Globus pallidus (tissue), 1 donor: ENCODE data around the gene CSNK1A1.
"Not testable (repeated sequence)": the region's sequence is repeated elsewhere in the genome, so short reads cannot be mapped to it uniquely, and the experiment has no call there.

Source experiments
- DNase-seq: peaks from one replicate; pipeline ENCODE4 v3.0.0-alpha.2; 2015; ENCODE audit warnings: low spot score

Gene CSNK1A1

DNA sequence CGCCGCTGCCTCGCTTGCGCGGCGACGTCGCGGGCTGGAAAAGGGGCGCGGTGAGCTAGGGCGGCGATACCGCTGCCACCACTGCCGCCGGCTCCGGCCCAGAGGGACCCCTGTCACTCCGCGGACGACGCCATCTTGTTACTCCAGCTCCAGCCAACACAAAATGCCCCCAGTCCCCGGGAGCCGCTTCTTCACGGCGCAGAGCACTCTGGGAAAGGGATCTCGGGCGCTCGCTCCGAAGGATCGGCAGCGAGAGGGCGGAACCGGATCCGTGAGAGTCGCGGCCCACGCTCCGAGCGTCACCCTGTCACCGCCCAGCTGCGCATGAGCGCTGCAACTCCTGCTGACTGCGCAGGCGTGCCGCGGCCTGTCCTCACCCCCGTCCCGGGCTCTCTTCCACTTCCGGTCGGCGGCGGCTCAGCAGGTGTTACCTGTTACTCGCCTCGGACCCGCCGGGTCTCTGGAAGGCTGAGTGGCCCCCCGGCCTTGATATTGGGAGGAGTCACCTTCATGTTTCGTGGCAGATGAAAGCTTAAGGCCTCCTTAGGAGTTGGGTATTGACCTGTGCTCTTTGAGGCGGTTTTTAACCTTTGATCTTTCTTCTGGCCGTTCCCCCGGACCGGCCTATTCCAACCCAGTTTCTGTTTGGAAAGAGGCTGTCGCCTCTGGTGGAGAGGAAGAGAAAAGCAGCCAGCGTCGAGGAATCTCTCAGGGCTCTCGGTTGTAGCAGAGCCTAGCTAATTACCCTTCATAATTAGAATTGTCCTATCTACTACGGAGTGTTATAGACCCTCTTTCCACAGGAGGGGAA is at the start of gene CSNK1A1:
TSS of gene CSNK1A1 (minus strand) at position 213 of the 811 bp plus-strand sequence. CDS start 475 bp downstream, outside the sequence.
- peak; percentile 98 for DNase-seq

- DNase-seq: no peak
Measured at GRCh38 chr5:149600932-149601331, 49.7 kb upstream of the CSNK1A1 start.

DNA sequence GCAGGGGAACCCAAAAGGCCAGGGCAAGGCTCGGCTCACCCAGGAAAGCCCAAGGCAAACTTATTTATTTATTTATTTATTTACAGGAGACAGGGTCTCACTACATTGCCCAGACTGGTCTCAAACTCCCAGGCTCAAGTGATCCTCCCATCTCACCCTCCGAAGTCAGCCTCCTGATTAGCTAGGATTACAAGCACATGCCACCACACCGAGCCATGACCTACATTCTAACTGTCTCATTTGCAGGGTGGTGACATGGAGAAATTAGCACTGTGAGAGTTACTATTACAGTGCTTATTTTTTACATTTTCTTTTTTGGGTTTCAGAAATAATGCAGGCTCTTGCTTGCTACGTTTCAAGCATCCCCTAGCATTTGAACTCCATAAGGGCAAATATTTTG is 48.1 kb upstream of the CSNK1A1 start:
- DNase-seq: no peak

DNA sequence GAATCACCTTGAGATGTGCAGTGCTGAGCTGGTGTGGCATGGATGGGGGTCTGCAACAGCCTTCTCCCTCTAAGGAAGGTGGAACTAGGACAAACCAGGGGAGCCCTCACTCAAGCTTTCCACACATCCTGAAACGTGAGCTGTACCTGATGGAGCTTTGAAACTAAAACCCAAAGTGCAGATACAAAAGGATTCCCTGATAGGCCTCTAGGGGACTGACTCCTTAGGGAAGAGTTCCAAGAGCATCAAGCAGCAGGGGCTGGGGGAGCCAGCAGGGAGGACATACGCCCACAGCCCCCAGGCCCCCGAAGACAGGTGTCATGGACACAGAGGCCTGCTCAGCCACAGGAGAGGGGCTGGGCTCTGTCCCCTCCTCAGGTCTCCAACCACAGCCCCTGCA is 47.7 kb upstream of the CSNK1A1 start:
- no peak for DNase-seq

GRCh38 chr5:149598234-149598633 is 47.0 kb upstream of the CSNK1A1 start:
- DNase-seq: not testable (repeated sequence)

DNA sequence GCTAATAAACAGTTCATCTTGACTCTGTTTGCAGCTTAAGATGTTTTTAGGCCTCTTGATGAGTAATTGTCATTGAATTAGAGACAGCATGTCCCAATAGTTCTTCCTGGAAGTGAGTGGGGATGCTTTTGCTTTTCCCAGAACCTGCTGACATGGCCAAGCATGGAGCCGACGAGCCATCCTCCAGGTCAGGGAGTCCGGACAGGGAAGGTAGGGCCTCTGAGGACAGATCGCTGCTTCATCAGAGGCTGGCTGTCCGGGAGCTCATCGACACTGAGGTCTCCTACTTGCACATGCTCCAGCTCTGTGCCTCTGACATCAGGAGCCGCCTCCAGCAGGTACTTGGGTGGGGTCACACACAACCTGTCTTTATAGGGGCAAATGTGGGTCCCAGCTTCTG is 46.4 kb upstream of the CSNK1A1 start:
- DNase-seq: no peak

GRCh38 chr5:149596712-149597111 is 45.5 kb upstream of the CSNK1A1 start:
- no peak for DNase-seq

DNA sequence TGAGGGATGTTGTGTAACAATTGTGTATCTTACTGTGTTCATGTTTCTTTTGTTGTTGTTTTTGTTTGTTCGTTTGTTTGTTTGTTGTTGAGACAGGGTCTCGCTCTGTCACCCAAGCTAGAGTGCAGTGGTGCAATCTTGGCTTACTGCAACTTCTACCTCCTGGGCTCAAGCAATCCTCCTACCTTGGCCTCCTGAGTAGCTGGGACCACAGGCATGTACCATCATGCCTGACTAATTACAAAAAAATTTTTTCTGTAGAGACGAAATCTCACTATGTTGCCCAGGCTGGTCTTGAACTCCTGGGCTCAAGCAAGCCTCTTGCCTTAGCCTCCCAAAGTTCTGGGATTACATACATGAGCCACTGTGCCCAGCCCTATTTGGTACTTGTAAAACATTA is 43.9 kb upstream of the CSNK1A1 start:
- not testable (repeated sequence) for DNase-seq

DNA sequence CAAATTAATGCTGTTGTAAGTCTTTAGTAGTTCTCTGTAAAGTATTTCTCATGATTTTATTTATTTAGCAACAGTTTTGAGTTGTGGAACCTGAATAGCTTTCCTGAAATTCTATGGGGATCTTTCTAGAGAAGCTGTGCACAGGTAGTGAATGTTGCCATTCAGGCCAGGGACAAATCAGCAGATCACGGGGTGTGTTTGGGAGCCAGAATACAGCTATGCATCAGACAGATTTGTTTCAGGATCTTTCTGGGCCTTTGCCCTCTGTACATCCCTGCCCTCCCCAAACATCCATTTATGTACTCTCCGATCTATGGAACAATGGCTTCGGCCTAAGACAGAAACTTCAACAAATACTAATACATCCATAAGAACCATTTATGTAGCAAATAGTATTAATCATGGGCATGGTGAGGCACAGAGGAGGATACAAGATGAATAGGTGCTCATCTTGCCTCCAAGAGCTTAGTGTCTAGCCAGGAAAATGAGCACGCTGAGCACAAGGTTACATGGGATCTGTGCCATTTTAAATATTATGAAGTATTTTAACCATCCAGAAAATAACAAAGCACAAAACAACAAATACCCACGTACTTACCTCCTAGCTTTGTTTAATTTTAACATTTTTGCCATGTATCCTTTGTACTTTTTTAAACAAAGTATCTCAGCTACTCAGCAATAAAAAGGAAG is 43.1 kb upstream of the CSNK1A1 start:
- no peak for DNase-seq

DNA sequence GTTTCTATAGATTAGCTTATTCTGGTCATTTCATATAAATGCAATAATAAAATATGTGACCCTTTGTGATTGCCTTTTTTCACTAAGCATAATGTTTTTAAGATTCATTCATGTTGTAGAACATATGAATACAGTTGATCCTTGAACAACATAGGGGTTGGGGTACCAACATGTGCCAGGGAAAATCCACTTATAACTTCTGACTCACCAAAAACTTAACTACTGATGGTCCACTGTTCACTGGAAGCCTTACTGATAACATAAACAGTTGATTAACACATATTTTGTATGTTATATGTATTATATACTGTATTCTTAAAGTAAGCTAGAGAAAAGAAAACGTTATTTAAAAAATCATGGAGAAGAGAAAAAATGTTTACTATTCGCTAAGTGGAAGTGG is 42.1 kb upstream of the CSNK1A1 start:
- no peak for DNase-seq

- DNase-seq: no peak
Measured at GRCh38 chr5:149588936-149589335, 37.7 kb upstream of the CSNK1A1 start.

- DNase-seq: no peak
Measured at GRCh38 chr5:149586708-149587318, 35.6 kb upstream of the CSNK1A1 start.

GRCh38 chr5:149585910-149586309 is 34.7 kb upstream of the CSNK1A1 start:
- no peak for DNase-seq

DNA sequence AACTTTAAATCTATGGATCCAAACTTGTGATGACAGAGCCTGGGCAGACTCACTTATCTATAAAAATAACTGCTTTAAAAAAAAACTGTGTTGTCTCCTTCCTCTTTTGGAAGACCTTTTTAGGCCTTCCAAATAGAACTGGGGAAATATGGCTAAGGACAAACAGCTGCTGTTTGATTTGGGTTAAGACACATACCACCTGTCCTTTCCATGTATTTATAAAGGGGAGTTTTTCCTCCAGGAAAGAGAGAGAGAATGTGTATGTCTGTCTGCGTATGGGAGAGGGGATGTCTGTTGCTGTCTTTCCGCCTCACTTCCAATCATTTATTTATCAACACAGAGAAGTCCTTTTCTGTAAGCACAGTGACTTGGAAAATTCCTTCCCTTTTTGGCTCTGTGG is 32.9 kb upstream of the CSNK1A1 start:
- peak; percentile 37 for DNase-seq

DNA sequence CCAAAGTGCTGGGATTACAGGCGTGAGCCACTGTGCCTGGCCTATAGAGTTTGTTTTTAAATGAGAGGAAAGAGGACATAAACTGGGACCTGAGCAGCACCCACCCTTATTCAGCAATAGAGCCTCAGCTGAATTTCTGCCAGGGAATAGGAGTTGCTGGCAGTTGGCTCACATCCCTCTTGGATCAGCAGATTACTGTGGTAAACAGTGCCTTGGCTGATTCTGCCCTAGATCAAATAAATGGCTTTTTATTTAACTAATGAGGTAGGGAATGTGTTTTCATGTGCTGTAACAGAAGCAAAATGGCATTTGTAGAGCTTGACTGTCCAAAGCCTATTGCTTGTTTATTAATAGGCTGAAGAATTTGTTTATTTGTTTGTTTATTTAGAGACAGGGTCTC is 32.2 kb upstream of the CSNK1A1 start:
- DNase-seq: peak; percentile 92

GRCh38 chr5:149581931-149582768 is 30.9 kb upstream of the CSNK1A1 start:
- DNase-seq: peak; percentile 62

DNA sequence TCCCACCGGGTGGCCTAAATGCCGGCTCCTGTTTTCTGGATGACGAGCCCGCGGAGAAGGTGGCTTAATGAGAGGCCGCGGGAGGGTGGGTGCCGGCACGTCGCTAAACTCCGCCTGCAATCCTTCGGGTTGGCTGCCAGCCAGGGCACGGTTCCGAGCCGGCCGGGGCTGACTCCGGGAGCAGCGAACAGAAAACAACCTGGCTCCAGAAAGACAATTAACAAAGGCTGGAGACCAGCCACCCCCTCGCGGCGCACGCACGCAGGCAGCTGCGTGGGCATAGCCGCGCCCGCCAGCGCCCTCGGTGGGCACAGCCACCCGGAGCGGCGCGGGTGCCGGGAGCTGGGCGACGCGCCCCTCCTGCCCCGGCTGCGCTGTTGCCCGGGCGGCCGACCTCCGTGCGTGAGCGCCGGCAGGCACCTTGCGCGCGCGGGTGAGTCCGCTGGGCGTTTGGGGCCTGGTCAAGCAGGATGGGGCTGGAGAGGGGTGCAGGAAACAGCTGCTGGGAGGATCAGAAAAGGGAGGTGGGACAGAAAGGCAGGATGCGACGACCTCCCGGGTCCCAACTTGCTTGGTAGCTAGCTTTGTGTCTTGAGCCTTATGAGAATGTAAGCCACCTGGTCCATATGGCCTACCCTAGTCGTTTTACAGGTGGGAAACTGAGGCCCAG is 30.1 kb upstream of the CSNK1A1 start, which contains the start of gene ARHGEF37:
TSS of gene ARHGEF37 (plus strand) at position 307 of the 670 bp plus-strand sequence. CDS start 16,272 bp downstream, outside the sequence.
- DNase-seq: peak; percentile 87

DNA sequence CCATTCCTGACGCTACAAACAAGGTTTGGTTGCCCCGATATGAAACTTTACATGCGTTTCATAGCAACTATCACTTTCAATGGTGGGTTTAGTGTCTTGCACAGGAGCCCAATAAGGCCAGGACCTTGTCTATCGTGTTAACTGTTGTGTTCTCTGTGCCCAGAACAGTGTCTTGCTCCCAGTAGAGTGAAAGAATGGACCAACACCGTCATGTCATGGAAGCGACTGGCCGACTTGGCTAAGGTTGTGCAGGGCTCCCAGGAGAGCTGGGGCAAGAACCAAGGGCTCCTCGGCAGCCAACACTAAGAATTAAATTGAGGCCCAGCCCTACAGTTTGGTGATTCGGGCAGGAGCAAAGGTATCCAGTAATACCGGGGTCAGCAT is 29.6 kb upstream of the CSNK1A1 start:
- DNase-seq: no peak

DNA sequence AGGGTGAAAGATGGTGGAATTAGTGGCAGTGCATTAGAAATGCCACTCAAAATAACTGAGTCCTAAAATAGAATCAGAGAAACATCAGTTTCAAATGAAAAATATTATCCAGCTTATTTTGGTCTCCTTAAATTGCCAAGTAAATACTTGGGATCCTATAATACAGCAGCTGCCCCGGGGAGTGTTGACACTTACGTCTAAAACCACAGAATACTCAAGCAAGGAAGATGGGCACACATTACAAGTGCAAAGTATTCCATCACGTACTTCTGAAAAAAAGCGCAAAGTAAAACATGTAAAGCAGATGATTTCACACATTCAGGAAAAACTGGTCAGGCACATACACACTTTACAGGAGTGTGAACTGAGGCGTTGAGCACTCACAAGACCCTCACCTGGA is 27.7 kb upstream of the CSNK1A1 start:
- no peak for DNase-seq

GRCh38 chr5:149576021-149576420 is 24.8 kb upstream of the CSNK1A1 start:
- no peak for DNase-seq

DNA sequence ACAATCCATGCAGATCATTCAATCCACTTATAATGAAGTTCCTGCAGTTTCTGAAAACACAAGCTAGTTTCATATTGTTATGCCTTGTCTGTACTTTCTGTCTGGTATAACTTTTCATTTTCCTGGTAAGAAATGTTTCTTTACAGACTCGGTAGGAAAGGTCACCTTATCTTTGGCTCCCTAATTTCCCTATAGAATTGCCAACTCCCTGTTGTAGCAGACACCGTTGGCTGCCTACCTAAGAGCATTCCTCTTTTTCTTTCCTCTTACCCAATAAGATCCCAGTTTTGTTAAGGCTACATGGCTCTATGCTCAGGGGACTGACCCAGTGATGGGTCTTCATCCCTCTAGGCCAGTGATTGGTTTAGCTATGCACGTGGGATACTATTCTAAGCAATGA is 23.9 kb upstream of the CSNK1A1 start:
- DNase-seq: no peak
